ENCODE measurements around the gene MISFA.
"Not testable (repeated sequence)": the region's sequence is repeated elsewhere in the genome, so short reads cannot be mapped to it uniquely, and the experiment has no call there.

Gene MISFA

GRCh38 chr11:18578975-18579598, 20.5 kb upstream of the MISFA start:
- TF ChIP-seq CTCF (conservative IDR thresholded peaks at IDR 0.05; ENCODE audit: low read depth, low read length) = no peak
- no peak for DNase-seq (ENCODE audit: low read depth)
- no peak overlapping the region for H3K4me3 ChIP-seq (ENCODE audit: low read depth, low read length)

- DNase-seq (ENCODE audit: low read depth) = no peak
- TF ChIP-seq CTCF (conservative IDR thresholded peaks at IDR 0.05; ENCODE audit: low read depth, low read length) = no peak
- H3K4me3 ChIP-seq (ENCODE audit: low read depth, low read length) = no peak overlapping the region
These were observed 19.3 kb upstream of the MISFA start for GRCh38 chr11:18580113-18580766.

GRCh38 chr11:18581825-18582224, 17.8 kb upstream of the MISFA start:
- no peak for DNase-seq (ENCODE audit: low read depth)
- TF ChIP-seq CTCF (conservative IDR thresholded peaks at IDR 0.05; ENCODE audit: low read depth, low read length) = no peak
- H3K4me3 ChIP-seq (ENCODE audit: low read depth, low read length) = no peak overlapping the region

- DNase-seq (ENCODE audit: low read depth) = peak; percentile 90
- no peak for TF ChIP-seq CTCF (conservative IDR thresholded peaks at IDR 0.05; ENCODE audit: low read depth, low read length)
- H3K4me3 ChIP-seq (ENCODE audit: low read depth, low read length) = peak within 1 kb of the TSS; percentile 96
These were observed 11.0 kb upstream of the MISFA start, which contains the start of gene UEVLD for GRCh38 chr11:18588297-18589252. Gene UEVLD (minus strand): TSS chr11:18588734. CDS start chr11:18588654, 80 bp downstream.

- DNase-seq (ENCODE audit: low read depth) = no peak
- TF ChIP-seq CTCF (conservative IDR thresholded peaks at IDR 0.05; ENCODE audit: low read depth, low read length) = no peak
- H3K4me3 ChIP-seq (ENCODE audit: low read depth, low read length) = no peak overlapping the region
These were observed 9.0 kb upstream of the MISFA start for GRCh38 chr11:18590571-18590970.

- not testable (repeated sequence) for DNase-seq (ENCODE audit: low read depth); H3K4me3 ChIP-seq (ENCODE audit: low read depth, low read length)
These were observed 5.5 kb upstream of the MISFA start for GRCh38 chr11:18594088-18594487.
